Esophagus muscularis mucosa (tissue), 3 donors: Measurements from ENCODE around the gene CNPY4.

Source experiments
- POLR2A ChIP-seq: fragments of 450-650 bp; IDR thresholded peaks from one replicate; pipeline ENCODE4 v1.6.1; 2017; ENCODE audit warnings: antibody characterized with exemption, moderate library complexity, mild to moderate bottlenecking, low read depth
- TF ChIP-seq, protein P1 (sequence below), 3 experiments: fragments of 200-600 bp in 2 of 3; fragments of 450-650 bp in 1 of 3; sonication (generic) in 2 of 3; IDR thresholded peaks; one replicate each; pipeline ENCODE4 v1.5.1; 2017 to 2019; ENCODE audit warnings: antibody characterized with exemption in 3 of 3, mild to moderate bottlenecking in 2 of 3, moderate library complexity in 1 of 3

DNA sequence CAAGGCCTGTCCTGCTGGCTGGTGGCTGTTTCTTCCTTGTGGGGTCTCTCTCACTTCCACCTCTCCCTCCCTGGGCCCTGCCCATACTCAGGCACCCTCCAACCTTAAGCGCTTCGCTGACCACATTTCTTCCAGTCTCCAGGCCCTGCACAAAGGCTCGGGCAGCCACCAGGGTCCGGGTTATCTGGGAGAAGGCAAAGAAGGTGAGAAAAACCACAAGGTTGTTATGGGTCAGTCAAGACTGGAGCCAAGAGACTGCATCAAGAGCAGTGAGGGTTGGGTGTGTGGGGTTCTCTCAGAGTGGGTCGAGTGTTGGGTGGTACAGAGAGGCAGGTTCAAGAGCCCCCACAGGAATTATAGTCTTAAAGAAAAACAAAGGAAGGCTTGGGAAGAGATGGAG lies 55.1 kb downstream of the CNPY4 start:
- TF ChIP-seq, protein P1, sequence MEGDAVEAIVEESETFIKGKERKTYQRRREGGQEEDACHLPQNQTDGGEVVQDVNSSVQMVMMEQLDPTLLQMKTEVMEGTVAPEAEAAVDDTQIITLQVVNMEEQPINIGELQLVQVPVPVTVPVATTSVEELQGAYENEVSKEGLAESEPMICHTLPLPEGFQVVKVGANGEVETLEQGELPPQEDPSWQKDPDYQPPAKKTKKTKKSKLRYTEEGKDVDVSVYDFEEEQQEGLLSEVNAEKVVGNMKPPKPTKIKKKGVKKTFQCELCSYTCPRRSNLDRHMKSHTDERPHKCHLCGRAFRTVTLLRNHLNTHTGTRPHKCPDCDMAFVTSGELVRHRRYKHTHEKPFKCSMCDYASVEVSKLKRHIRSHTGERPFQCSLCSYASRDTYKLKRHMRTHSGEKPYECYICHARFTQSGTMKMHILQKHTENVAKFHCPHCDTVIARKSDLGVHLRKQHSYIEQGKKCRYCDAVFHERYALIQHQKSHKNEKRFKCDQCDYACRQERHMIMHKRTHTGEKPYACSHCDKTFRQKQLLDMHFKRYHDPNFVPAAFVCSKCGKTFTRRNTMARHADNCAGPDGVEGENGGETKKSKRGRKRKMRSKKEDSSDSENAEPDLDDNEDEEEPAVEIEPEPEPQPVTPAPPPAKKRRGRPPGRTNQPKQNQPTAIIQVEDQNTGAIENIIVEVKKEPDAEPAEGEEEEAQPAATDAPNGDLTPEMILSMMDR (IDR thresholded peaks at IDR 0.05), result no peak
- no peak for TF ChIP-seq POLR2A
